K562 (cell line): Measurements from ENCODE around the gene MYL12B.

Source experiments
- CTCF ChIP-seq, 3 experiments: IDR thresholded peaks in 2 of 3; conservative IDR thresholded peaks in 1 of 3; 2 replicates each; pipeline ENCODE4 v1.5.1; 2011 to 2012; ENCODE audit warnings: low read length in 3 of 3, mild to moderate bottlenecking in 3 of 3, control low read depth in 2 of 3, improper control_type of control experiment in 1 of 3, inconsistent platforms in 1 of 3, low read depth in 1 of 3, mixed read lengths in 1 of 3, moderate library complexity in 1 of 3; ENCODE audit not compliant: insufficient read depth in 2 of 3
- ESRRA ChIP-seq: fragments of 450-650 bp; IDR thresholded peaks from 2 replicates; pipeline ENCODE4 v1.6.1; 2014; ENCODE audit warnings: low read depth, mild to moderate bottlenecking, moderate library complexity, borderline replicate concordance
- HMGN3 ChIP-seq: IDR thresholded peaks from 2 replicates; pipeline ENCODE4 v1.6.1; 2011; ENCODE audit warnings: borderline replicate concordance, low read depth, mild to moderate bottlenecking, mixed read lengths, low read length; ENCODE audit not compliant: insufficient read length; ENCODE audit errors: extremely low read depth
- MTF1 ChIP-seq: fragments of 250-450 bp; sonication (Bioruptor Pico); IDR thresholded peaks from 2 replicates; pipeline ENCODE4 v1.9.0; 2021; ENCODE audit warnings: moderate library complexity, mild to moderate bottlenecking, inconsistent platforms, borderline replicate concordance
- TCF7 ChIP-seq: sonication (generic); IDR thresholded peaks from 2 replicates; pipeline ENCODE4 v1.6.1; 2016; ENCODE audit warnings: antibody characterized with exemption, borderline replicate concordance
- ZNF384 ChIP-seq: IDR thresholded peaks from 2 replicates; pipeline ENCODE4 v1.6.1; 2012; ENCODE audit warnings: low read depth, low read length, improper control_type of control experiment
- TF ChIP-seq, protein P1 (sequence below): fragments of 450-650 bp; conservative IDR thresholded peaks from 2 replicates; pipeline ENCODE4 v1.6.1; 2016; ENCODE audit warnings: missing genetic modification characterization, low read depth, mild to moderate bottlenecking, control low read depth, missing compliant biosample characterization

GRCh38 chr18:3219241-3219630 is 42.7 kb upstream of the MYL12B start:
- TF ChIP-seq ESRRA: no peak
- TF ChIP-seq MTF1 (CRISPR knock-in tag): no peak
- TF ChIP-seq TCF7: no peak
- TF ChIP-seq, protein P1, sequence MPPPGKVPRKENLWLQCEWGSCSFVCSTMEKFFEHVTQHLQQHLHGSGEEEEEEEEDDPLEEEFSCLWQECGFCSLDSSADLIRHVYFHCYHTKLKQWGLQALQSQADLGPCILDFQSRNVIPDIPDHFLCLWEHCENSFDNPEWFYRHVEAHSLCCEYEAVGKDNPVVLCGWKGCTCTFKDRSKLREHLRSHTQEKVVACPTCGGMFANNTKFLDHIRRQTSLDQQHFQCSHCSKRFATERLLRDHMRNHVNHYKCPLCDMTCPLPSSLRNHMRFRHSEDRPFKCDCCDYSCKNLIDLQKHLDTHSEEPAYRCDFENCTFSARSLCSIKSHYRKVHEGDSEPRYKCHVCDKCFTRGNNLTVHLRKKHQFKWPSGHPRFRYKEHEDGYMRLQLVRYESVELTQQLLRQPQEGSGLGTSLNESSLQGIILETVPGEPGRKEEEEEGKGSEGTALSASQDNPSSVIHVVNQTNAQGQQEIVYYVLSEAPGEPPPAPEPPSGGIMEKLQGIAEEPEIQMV: no peak
- no peak for TF ChIP-seq ZNF384
- TF ChIP-seq CTCF (IDR thresholded peaks at IDR 0.05 in 2 of 3, conservative IDR thresholded peaks at IDR 0.05 in 1 of 3; ENCODE audit: insufficient read depth in 2 of 3, low read depth in 1 of 3, low read length in 3 of 3): no peak
- TF ChIP-seq HMGN3: no peak
